ENCODE data around the gene GPN2. TPM values are rescaled to one million over a fixed set of nuclear protein-coding genes. Genes with fewer than 3 reads are reported as not detected.
A peak's percentile ranks its signal among the peaks of the same experiment; 100 is the strongest.

GPN2 gene
- total RNA-seq, 2 experiments from 2014 or later, result 44.3 to 45.6 TPM

DNA sequence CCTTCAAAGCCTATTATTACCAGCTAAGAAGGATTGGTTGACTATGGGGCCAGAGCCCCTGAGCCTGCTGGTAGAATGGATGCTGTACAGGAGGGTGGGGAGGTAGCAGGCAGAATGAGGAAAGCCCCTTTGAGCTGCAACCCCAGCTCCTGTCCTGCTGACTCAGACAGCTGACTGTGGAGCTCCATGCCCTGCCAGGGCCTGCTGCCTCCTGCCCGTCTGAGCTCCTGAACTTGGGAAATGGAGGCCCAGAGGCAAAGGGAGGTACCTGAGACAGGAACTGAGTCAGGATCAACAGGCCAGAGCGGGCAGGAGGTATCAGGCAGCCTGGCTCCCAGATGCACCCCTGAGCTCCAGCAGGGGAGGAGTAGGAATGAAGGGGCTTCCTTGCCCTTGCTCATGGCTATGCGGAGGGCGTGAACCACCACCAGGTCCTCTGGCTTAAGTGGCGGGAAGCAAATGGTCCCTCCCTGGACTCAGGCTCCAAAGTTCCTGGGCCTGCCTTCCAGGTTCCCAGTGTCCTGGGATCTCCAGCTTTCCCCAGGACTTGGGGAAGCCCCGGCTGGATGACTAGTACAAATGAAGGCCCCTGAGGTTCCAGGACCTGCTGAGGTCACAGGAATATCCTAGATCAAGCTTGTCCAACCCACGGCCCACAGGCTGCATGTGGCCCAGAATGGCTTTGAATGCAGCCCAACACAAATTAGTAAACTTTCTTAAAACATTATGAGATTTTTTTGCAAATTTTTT lies 31.0 kb downstream of the GPN2 start:
- peaks cover 18% of the 10 kb centered on the region for H3K4me1 Mint-ChIP-seq
- DNase-seq, result no peak
- H3K4me3 Mint-ChIP-seq, result no peak overlapping the region
- H3K9me3 Mint-ChIP-seq (ENCODE audit: low read depth), result no peaks in the 10 kb centered on the region
- no peak overlapping the region for H3K27ac Mint-ChIP-seq
- peaks cover 5% of the 10 kb centered on the region for H3K36me3 Mint-ChIP-seq (ENCODE audit: low read depth)
- POLR2A ChIA-PET, result interaction anchor here (0.9 kb wide), 1 partner anchor 30 kb away, joined by 3 read pairs; the partner anchor contains the start of gene GPN2
- ATAC-seq, result no peak
- no peaks in the 10 kb centered on the region for H3K27me3 Mint-ChIP-seq
- intact Hi-C loops (cut with DNase I, micrococcal nuclease), result no loop called here
- CTCF ChIA-PET, result interaction anchor here (0.8 to 2.7 kb wide), 9 partner anchors 9 to 256 kb away, joined by 3 to 10 read pairs (median 4); no protein-coding TSS in a partner anchor

DNA sequence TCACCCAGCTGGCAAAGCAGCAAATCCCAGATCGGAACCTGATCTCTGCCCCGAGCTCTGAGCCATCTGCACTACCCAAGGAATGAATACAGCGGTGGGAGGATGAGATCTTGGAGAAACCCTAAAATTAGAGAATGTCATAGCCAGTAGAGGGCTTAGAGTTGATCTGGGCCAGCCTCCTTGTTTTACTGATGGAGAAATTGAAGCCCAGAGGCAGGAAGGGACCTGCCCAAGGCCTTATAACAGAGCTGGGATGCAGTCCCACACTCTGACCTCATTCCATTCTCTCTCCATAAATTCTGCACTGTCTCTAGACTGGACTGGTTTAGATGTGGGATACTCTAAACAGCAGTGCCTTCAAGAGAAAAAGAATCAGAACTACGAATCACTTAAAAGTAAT lies 31.9 kb downstream of the GPN2 start:
- DNase-seq, result no peak
- Mint-ChIP-seq H3K27me3 (no peaks in the 10 kb centered on the region), H3K9me3 (ENCODE audit: low read depth) (no peaks in the 10 kb centered on the region), H3K4me3 (no peak overlapping the region), H3K4me1 (peaks cover 12% of the 10 kb centered on the region), H3K36me3 (ENCODE audit: low read depth) (peaks cover 11% of the 10 kb centered on the region), H3K27ac (no peak overlapping the region)
- no peak for ATAC-seq
- ChIA-PET POLR2A (no interaction called here), CTCF (interaction anchor here (0.9 to 2.7 kb wide), 5 partner anchors 9 to 256 kb away, joined by 3 to 10 read pairs (median 3); no protein-coding TSS in a partner anchor)
- intact Hi-C loops (cut with DNase I, micrococcal nuclease), result no loop called here

DNA sequence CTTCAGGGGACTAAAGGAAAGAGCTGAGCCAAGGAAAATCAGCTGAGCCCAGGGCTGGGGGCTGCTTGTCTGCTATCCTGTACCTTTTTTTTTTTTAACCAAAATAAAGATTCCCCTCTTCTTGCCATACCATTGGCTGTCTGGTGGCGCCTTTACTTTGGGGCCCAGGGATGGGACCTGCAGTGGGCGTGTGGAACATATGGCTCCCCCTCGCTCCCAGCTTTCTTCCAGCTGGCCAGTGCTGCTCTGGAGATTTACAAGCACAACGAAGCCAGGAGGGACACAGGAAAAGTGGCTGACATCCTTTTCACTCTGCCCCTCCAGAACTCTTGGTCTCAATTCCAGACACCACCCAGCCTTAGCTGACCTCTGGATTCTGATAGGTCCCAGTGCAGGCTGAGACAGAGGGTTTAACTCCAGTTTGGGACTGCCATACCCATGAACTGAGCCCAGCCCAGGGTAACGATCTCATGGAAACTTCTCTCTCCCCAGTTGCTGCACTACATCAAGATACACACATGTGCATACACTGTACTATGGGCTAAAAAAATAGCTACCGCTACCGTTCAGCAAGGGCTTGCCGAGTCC lies 32.5 kb downstream of the GPN2 start:
- H3K27me3 Mint-ChIP-seq, result no peaks in the 10 kb centered on the region
- peaks cover 6% of the 10 kb centered on the region for H3K4me1 Mint-ChIP-seq
- H3K9me3 Mint-ChIP-seq (ENCODE audit: low read depth), result no peaks in the 10 kb centered on the region
- intact Hi-C loops (cut with DNase I, micrococcal nuclease), result no loop called here
- peaks cover 17% of the 10 kb centered on the region for H3K36me3 Mint-ChIP-seq (ENCODE audit: low read depth)
- no peak for DNase-seq
- no peak overlapping the region for H3K4me3 Mint-ChIP-seq
- no peak for ATAC-seq
- ChIA-PET POLR2A (interaction anchor here (0.6 kb wide), 1 partner anchor 196 kb away, joined by 4 read pairs; no protein-coding TSS in a partner anchor), CTCF (interaction anchor here (0.6 to 2.7 kb wide), 4 partner anchors 8 to 258 kb away, joined by 3 to 10 read pairs (median 5); no protein-coding TSS in a partner anchor)
- no peak overlapping the region for H3K27ac Mint-ChIP-seq

DNA sequence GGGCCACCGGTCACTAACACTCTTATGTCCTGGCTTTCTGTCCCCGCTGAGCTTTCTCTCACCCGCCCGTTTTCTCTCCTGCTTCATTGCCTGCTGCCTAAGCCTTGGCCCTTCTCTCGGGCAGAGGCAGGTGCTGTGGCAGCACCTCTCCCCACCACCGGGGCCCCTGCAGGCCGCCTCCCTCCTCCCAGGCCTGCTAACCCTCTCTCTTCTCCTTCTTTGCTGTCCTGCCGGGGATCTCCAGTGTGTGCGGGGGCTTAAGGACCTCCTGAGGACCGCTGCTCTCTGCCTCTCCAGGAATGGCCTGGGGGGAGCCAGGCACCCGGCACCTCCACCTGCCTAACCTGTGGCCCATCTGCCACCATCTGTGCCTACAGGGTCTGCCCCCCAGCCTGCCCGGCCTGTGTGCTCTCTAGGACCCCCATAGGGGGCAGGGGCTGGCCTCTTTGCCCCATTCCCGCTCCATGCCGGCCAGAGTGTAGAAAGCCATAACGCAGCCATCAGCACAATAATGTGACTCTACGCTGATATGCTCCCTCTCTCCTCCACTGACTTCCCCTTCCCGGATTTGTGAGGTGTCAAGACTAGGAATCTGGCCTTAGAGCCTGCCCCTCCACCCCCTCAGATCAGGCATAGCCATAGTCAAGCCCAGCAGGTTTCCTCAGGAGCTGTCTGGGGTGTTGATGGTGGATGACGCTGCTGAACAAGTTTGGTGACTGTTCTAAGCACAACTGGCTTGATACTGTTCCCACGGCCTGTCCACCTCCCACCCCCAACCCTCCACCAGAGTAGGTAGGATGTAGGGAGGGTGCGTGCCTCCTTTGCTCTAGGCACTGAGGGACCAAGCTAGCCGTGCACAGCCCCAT lies 33.2 kb downstream of the GPN2 start:
- H3K4me1 Mint-ChIP-seq, result peaks cover under 1% of the 10 kb centered on the region
- no peak overlapping the region for H3K27ac Mint-ChIP-seq
- POLR2A ChIA-PET, result interaction anchor here (0.6 to 1.7 kb wide), 2 partner anchors 9 to 196 kb away, joined by 4 to 11 read pairs; no protein-coding TSS in a partner anchor
- no peaks in the 10 kb centered on the region for H3K9me3 Mint-ChIP-seq (ENCODE audit: low read depth)
- no peak overlapping the region for H3K4me3 Mint-ChIP-seq
- no peak for ATAC-seq
- no peaks in the 10 kb centered on the region for H3K27me3 Mint-ChIP-seq
- peaks cover 24% of the 10 kb centered on the region for H3K36me3 Mint-ChIP-seq (ENCODE audit: low read depth)
- DNase-seq, result no peak
- intact Hi-C loops (cut with DNase I, micrococcal nuclease), result no loop called here
- CTCF ChIA-PET, result interaction anchor here (2.5 kb wide), 1 partner anchor 254 kb away, joined by 7 read pairs; no protein-coding TSS in a partner anchor

DNA sequence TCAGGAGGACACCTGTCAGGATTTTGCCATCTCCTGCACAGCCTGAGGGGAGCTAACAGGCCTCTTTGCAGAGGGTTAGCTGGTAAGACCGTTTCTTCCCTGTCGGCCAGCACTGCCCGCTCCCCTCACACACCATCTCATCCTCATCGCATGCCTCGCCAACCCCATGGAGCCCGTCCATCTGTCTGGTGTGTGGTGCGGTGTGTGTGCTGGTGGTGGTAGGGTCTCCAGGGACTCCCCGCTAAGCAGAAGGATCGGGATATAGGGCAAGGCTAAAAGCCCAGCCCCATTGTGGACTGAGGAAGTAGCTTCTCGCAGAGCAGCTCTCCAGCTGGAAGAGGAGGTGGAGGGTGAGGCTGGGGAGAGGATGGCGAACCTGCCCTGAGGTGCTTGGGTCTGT lies 33.9 kb downstream of the GPN2 start:
- CTCF ChIA-PET, result interaction anchor here (0.6 to 2.5 kb wide), 4 partner anchors 9 to 254 kb away, joined by 4 to 7 read pairs (median 4); no protein-coding TSS in a partner anchor
- Mint-ChIP-seq H3K4me1 (no peaks in the 10 kb centered on the region), H3K36me3 (ENCODE audit: low read depth) (peaks cover 29% of the 10 kb centered on the region), H3K27ac (no peak overlapping the region), H3K4me3 (no peak overlapping the region), H3K27me3 (no peaks in the 10 kb centered on the region), H3K9me3 (ENCODE audit: low read depth) (no peaks in the 10 kb centered on the region)
- DNase-seq, result no peak
- intact Hi-C loops (cut with DNase I, micrococcal nuclease), result no loop called here
- ATAC-seq, result no peak
- POLR2A ChIA-PET, result interaction anchor here (1.7 kb wide), 1 partner anchor 9 kb away, joined by 11 read pairs; no protein-coding TSS in a partner anchor

DNA sequence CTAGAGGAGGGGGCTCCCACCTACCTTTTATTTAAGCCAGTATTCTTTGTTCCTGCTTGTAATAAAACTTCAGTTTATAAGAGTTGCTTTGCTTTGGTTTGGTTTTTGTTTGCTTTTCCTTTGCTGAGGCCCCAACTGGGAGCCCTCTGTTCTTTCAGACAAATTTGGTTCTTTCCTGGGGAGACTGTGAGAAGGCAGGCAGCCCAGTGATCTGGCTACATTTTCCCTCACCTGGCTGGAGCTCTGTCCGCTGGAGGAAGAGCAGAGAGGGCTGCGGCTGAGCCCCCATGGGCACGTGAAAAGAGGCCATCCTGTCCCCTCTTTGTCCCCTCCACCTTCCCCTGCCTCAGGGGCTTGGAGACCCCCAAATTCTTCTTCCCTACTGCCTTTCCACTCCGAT lies 34.4 kb downstream of the GPN2 start:
- Mint-ChIP-seq H3K4me1 (no peaks in the 10 kb centered on the region), H3K4me3 (no peak overlapping the region), H3K27ac (no peak overlapping the region), H3K36me3 (ENCODE audit: low read depth) (peaks cover 33% of the 10 kb centered on the region), H3K9me3 (ENCODE audit: low read depth) (no peaks in the 10 kb centered on the region), H3K27me3 (no peaks in the 10 kb centered on the region)
- CTCF ChIA-PET, result interaction anchor here (0.6 to 1.1 kb wide), 4 partner anchors 9 to 44 kb away, joined by 3 to 4 read pairs (median 4); no protein-coding TSS in a partner anchor
- POLR2A ChIA-PET, result interaction anchor here (1.7 kb wide), 1 partner anchor 10 kb away, joined by 11 read pairs; no protein-coding TSS in a partner anchor
- ATAC-seq (no peak), DNase-seq (no peak)
- intact Hi-C loops (cut with DNase I, micrococcal nuclease), result no loop called here

DNA sequence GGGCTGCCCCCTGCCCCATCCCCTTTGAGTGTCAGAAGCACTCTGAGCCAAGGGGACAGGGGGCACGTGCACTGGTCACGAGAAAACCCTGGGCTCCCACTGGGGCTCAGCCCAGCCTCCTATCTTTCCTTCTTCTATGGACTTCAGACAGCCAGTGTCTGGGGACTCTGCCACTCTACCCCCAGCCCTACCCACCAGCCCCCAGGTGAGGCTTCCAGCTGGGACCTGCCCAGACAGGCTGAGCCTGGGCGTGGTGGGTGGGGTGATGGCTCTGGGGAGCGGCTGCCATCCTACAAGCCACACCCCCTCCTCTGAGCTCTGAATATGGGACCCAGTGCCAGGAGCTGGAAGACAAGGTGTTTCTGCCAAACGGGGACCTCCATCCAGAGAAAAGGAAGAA lies 35.2 kb downstream of the GPN2 start:
- ChIA-PET CTCF (interaction anchor here (0.6 to 1.1 kb wide), 5 partner anchors 9 to 478 kb away, joined by 3 to 4 read pairs (median 3); no protein-coding TSS in a partner anchor), POLR2A (interaction anchor here (1.7 kb wide), 1 partner anchor 11 kb away, joined by 11 read pairs; no protein-coding TSS in a partner anchor)
- ATAC-seq (no peak), DNase-seq (no peak)
- Mint-ChIP-seq H3K4me3 (no peak overlapping the region), H3K27me3 (no peaks in the 10 kb centered on the region), H3K9me3 (ENCODE audit: low read depth) (no peaks in the 10 kb centered on the region), H3K27ac (peak overlapping the region; percentile 51), H3K4me1 (no peaks in the 10 kb centered on the region), H3K36me3 (ENCODE audit: low read depth) (peaks cover 35% of the 10 kb centered on the region)
- intact Hi-C loops (cut with DNase I, micrococcal nuclease), result no loop called here

DNA sequence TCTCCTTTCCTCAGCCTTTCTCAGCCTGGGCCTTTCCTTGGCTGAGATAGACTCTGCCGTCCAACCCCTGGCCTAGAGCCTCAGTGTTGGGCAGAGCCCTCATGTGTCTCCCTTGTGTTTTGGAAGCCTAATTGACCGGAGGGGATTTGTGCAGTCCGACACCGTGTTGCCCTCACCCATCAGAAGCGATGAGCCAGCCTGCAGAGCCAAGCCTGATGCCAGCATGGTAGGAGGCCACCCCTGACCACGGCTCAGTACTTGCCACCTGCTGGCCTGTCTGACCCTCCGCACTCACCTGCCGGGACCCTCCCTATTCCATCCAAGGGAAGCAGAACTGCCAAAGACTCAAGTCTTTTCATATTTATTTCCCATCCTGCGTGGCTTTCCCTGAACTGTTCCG lies 36.5 kb downstream of the GPN2 start:
- Mint-ChIP-seq H3K4me3 (no peak overlapping the region), H3K9me3 (ENCODE audit: low read depth) (no peaks in the 10 kb centered on the region), H3K36me3 (ENCODE audit: low read depth) (peaks cover 40% of the 10 kb centered on the region), H3K27ac (no peak overlapping the region), H3K27me3 (no peaks in the 10 kb centered on the region), H3K4me1 (no peaks in the 10 kb centered on the region)
- POLR2A ChIA-PET, result no interaction called here
- ATAC-seq (no peak), DNase-seq (no peak)
- CTCF ChIA-PET, result interaction anchor here (0.6 to 1.1 kb wide), 3 partner anchors 11 to 33 kb away, joined by 3 read pairs; no protein-coding TSS in a partner anchor
- intact Hi-C loops (cut with DNase I, micrococcal nuclease), result loop anchor here (1.0 kb wide), 1 partner anchor 25 kb away; no protein-coding TSS in a partner anchor

DNA sequence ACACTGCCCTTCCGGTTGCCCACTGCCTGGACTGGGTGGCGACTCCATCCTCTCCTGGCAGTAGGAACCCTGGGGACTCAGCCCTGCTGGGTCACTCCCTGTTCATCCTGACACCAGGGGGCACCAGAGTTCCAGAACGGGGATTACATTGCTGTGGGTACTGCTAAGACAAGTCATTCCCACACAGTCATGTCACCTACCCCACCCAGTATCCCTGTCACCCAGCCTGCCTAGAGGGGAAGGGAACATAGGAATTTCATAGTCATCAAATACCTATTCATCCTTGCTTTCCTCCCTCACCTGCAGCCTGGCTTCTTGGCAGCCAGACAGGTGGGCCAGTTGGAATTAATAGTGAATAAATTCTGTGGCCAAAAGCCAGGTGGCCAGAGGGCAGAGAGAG lies 36.9 kb downstream of the GPN2 start:
- H3K27me3 Mint-ChIP-seq, result no peaks in the 10 kb centered on the region
- H3K4me1 Mint-ChIP-seq, result no peaks in the 10 kb centered on the region
- ATAC-seq (peak; percentile 84), DNase-seq (peak; percentile 87)
- no peak overlapping the region for H3K27ac Mint-ChIP-seq
- no peak overlapping the region for H3K4me3 Mint-ChIP-seq
- ChIA-PET POLR2A (no interaction called here), CTCF (interaction anchor here (0.6 kb wide), 1 partner anchor 33 kb away, joined by 3 read pairs; no protein-coding TSS in a partner anchor)
- H3K36me3 Mint-ChIP-seq (ENCODE audit: low read depth), result peaks cover 44% of the 10 kb centered on the region
- H3K9me3 Mint-ChIP-seq (ENCODE audit: low read depth), result no peaks in the 10 kb centered on the region
- intact Hi-C loops (cut with DNase I, micrococcal nuclease), result loop anchor here (1.0 kb wide), 1 partner anchor 25 kb away; no protein-coding TSS in a partner anchor

DNA sequence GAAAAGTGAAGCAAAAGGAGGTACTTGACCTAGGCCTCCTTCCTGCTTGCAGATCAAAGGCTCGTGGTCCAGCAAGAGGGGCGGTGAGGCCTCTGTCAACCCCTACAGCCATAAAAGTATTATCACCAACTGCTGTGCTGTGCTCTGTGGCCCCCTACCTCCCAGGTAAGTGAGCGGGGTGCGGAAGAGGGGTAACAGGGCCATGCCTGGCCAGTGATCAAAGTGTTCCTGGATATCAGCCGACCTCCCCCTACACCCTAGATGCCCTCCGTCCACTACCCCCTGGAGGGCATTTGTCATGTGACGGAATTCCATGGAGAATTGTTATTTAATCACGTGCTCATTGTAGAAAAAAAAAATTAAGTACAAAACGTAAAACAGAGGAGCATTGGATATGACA lies 37.4 kb downstream of the GPN2 start:
- Mint-ChIP-seq H3K36me3 (ENCODE audit: low read depth) (peaks cover 46% of the 10 kb centered on the region), H3K27me3 (no peaks in the 10 kb centered on the region)
- ATAC-seq, result no peak

More for the DNA sequence above, 37.4 kb downstream of the GPN2 start:
- Mint-ChIP-seq H3K9me3 (ENCODE audit: low read depth) (no peaks in the 10 kb centered on the region), H3K4me1 (no peaks in the 10 kb centered on the region), H3K4me3 (no peak overlapping the region), H3K27ac (no peak overlapping the region)
- DNase-seq, result no peak
- ChIA-PET POLR2A (no interaction called here), CTCF (interaction anchor here (0.6 to 1.1 kb wide), 2 partner anchors 19 to 32 kb away, joined by 3 read pairs; no protein-coding TSS in a partner anchor)
- intact Hi-C loops (cut with DNase I, micrococcal nuclease), result loop anchor here (1.0 kb wide), 1 partner anchor 26 kb away; no protein-coding TSS in a partner anchor

Measured in activated CD4-positive, alpha-beta T cell treated with anti-CD3 and anti-CD28 coated beads for 36 hours (primary cell).